HEK293 (cell line): ENCODE measurements around the gene CCNDBP1.

ENCODE experiments used
- CTCF ChIA-PET: fragments of 350-600 bp; formaldehyde crosslinking; extraction: SDS; loops from one replicate; lab custom pipeline; 2021; ENCODE audit warnings: antibody characterized with exemption; lab: Yijun Ruan, JAX
- POLR2A ChIA-PET: fragments of 300-600 bp; formaldehyde crosslinking; extraction: SDS; loops from one replicate; lab custom pipeline; 2020; ENCODE audit warnings: antibody characterized with exemption, inconsistent platforms; lab: Yijun Ruan, JAX
- H3K27ac ChIP-seq: fragments of 200-500 bp; sonication (Bioruptor generic); 2 replicates; pipeline ENCODE4 v1.5.1; 2014; ENCODE audit warnings: low read depth, low read length, control low read depth, inconsistent platforms; ENCODE audit errors: extremely low read depth
- H3K36me3 ChIP-seq, 2 experiments: fragments of 200-500 bp in 1 of 2; sonication (Bioruptor generic) in 1 of 2; 1 replicate in 1 of 2; 2 replicates in 1 of 2; pipeline ENCODE4 v1.5.1; 2014 to 2017; ENCODE audit warnings: inconsistent platforms in 2 of 2, low read length in 2 of 2; ENCODE audit not compliant: control insufficient read depth in 2 of 2, insufficient read depth in 1 of 2
- H3K4me1 ChIP-seq: fragments of 200-500 bp; sonication (Bioruptor generic); 2 replicates; pipeline ENCODE4 v1.5.1; 2014; ENCODE audit warnings: mild to moderate bottlenecking, low read length, inconsistent platforms; ENCODE audit not compliant: control insufficient read depth, insufficient read depth
- H3K4me3 ChIP-seq: 2 replicates; pipeline ENCODE4 v1.5.1; 2011; ENCODE audit warnings: low read depth, mild to moderate bottlenecking, control low read depth, low read length, moderate library complexity
- H3K9me3 ChIP-seq: fragments of 200-500 bp; sonication (Bioruptor generic); 2 replicates; pipeline ENCODE4 v1.5.1; 2014; ENCODE audit warnings: low read depth, low read length, inconsistent platforms; ENCODE audit not compliant: control insufficient read depth, insufficient read depth
- BCL11B ChIP-seq: fragments of 450-650 bp; formaldehyde crosslinking; IDR thresholded peaks from 2 replicates; pipeline ENCODE4 v1.5.1; 2016; ENCODE audit warnings: low read depth, missing biosample characterization, missing genetic modification characterization
- HIC1 ChIP-seq: fragments of 450-650 bp; formaldehyde crosslinking; IDR thresholded peaks from 2 replicates; pipeline ENCODE4 v1.5.1; 2016; ENCODE audit warnings: missing biosample characterization, missing genetic modification characterization
- IKZF3 ChIP-seq: fragments of 450-650 bp; IDR thresholded peaks from 2 replicates; pipeline ENCODE4 v1.5.0; 2018; ENCODE audit warnings: missing biosample characterization, mild to moderate bottlenecking, missing genetic modification characterization, moderate library complexity
- MYNN ChIP-seq: fragments of 450-650 bp; formaldehyde crosslinking; IDR thresholded peaks from 2 replicates; pipeline ENCODE4 v1.5.1; 2016; ENCODE audit warnings: missing biosample characterization, missing genetic modification characterization, borderline replicate concordance
- PRDM4 ChIP-seq: fragments of 450-650 bp; formaldehyde crosslinking; IDR thresholded peaks from 2 replicates; pipeline ENCODE4 v1.5.1; 2017; ENCODE audit warnings: missing biosample characterization, missing genetic modification characterization
- ZBTB17 ChIP-seq: fragments of 450-650 bp; formaldehyde crosslinking; IDR thresholded peaks from 2 replicates; pipeline ENCODE4 v1.5.1; 2016; ENCODE audit warnings: missing biosample characterization, missing genetic modification characterization
- ZBTB21 ChIP-seq: fragments of 450-650 bp; formaldehyde crosslinking; IDR thresholded peaks from 2 replicates; pipeline ENCODE4 v1.5.1; 2017; ENCODE audit warnings: missing biosample characterization, missing genetic modification characterization
- ZBTB48 ChIP-seq: fragments of 450-650 bp; formaldehyde crosslinking; IDR thresholded peaks from 2 replicates; pipeline ENCODE4 v1.5.1; 2016; ENCODE audit warnings: missing biosample characterization, missing genetic modification characterization
- ZEB2 ChIP-seq: fragments of 450-650 bp; formaldehyde crosslinking; IDR thresholded peaks from 2 replicates; pipeline ENCODE4 v1.5.1; 2016; ENCODE audit warnings: missing biosample characterization, missing genetic modification characterization
- ZIC2 ChIP-seq: fragments of 450-650 bp; formaldehyde crosslinking; IDR thresholded peaks from 2 replicates; pipeline ENCODE4 v1.5.1; 2016; ENCODE audit warnings: missing biosample characterization, missing genetic modification characterization
- ZNF114 ChIP-seq: fragments of 450-650 bp; formaldehyde crosslinking; IDR thresholded peaks from 2 replicates; pipeline ENCODE4 v1.5.0; 2017; ENCODE audit warnings: missing biosample characterization, missing genetic modification characterization
- ZNF16 ChIP-seq: fragments of 450-650 bp; formaldehyde crosslinking; IDR thresholded peaks from 2 replicates; pipeline ENCODE4 v1.5.1; 2016; ENCODE audit warnings: low read depth, missing biosample characterization, missing genetic modification characterization
- ZNF174 ChIP-seq: fragments of 450-650 bp; formaldehyde crosslinking; IDR thresholded peaks from 2 replicates; pipeline ENCODE4 v1.5.0; 2017; ENCODE audit warnings: missing biosample characterization, mild to moderate bottlenecking, missing genetic modification characterization
- ZNF24 ChIP-seq: fragments of 450-650 bp; formaldehyde crosslinking; IDR thresholded peaks from 2 replicates; pipeline ENCODE4 v1.5.1; 2016; ENCODE audit warnings: missing biosample characterization, missing genetic modification characterization
- ZNF311 ChIP-seq: fragments of 450-650 bp; formaldehyde crosslinking; IDR thresholded peaks from 2 replicates; pipeline ENCODE4 v1.5.1; 2017; ENCODE audit warnings: missing biosample characterization, missing genetic modification characterization, borderline replicate concordance
- ZNF398 ChIP-seq: fragments of 450-650 bp; formaldehyde crosslinking; IDR thresholded peaks from 2 replicates; pipeline ENCODE4 v1.5.1; 2017; ENCODE audit warnings: missing biosample characterization, missing genetic modification characterization
- ZNF426 ChIP-seq: fragments of 450-650 bp; formaldehyde crosslinking; IDR thresholded peaks from 2 replicates; pipeline ENCODE4 v1.5.1; 2017; ENCODE audit warnings: missing biosample characterization, missing genetic modification characterization, mild to moderate bottlenecking, inconsistent platforms, moderate library complexity
- TF ChIP-seq, protein P1 (sequence below): fragments of 450-650 bp; formaldehyde crosslinking; IDR thresholded peaks from 2 replicates; pipeline ENCODE4 v1.5.1; 2016; ENCODE audit warnings: missing biosample characterization, missing genetic modification characterization
- TF ChIP-seq, protein P2 (sequence below): fragments of 450-650 bp; formaldehyde crosslinking; IDR thresholded peaks from 2 replicates; pipeline ENCODE4 v1.5.1; 2016; ENCODE audit warnings: missing biosample characterization, missing genetic modification characterization

Gene CCNDBP1

DNA sequence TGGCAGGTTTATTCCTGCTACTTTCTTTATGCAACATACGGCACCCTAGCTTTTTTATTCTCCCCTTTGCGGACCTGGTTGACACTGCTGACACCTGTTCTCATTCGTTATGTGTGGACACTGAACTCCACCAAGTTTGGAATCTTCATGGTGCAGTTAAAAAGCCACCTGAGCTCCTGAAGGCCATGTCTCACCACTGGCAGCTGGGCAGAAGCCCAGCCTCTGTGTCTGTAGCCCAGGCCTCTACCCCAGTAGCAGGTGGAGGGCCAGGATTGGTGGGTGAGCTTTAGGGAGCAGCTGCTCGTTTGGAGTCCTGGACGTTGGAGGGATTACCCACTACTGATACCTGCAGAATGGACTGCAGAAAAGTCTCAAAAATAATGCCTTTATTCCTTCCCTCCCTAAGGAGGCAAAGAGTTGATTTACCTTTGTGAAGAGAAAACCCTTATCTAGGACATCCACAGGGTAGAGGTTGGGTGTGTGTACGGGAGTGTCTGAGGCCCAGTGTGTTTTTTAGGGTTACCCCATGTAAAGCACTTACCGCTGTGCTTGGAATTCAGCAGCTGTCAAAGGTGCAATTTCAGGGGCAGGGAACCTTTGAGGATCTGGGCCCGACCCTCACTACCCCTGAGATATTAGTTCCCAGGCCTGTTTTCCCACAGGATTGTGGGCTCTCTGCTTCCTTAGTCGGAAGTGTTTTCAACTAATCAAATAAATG, 637 bp upstream of the CCNDBP1 start:
- H3K36me3 ChIP-seq = peaks cover 7 to 32% of the 10 kb centered on the region in 2 experiments; a peak in 2 of 3 replicates
- POLR2A ChIA-PET = interaction anchor here (0.6 kb wide), 1 partner anchor 85 kb away, joined by 3 read pairs; no protein-coding TSS in a partner anchor
- H3K4me1 ChIP-seq = peaks cover 3% of the 10 kb centered on the region; the same call in 1 of the 2 replicates
- TF ChIP-seq ZBTB21 (tag by site-specific recombination) = no peak
- TF ChIP-seq ZNF426 (tag by site-specific recombination) = no peak
- TF ChIP-seq ZNF24 = no peak
- TF ChIP-seq ZBTB48 (tag by site-specific recombination) = no peak
- no peak for TF ChIP-seq ZNF398 (tag by site-specific recombination)
- TF ChIP-seq BCL11B = no peak
- no peak for TF ChIP-seq ZEB2 (tag by site-specific recombination)
- TF ChIP-seq MYNN (tag by site-specific recombination) = no peak
- TF ChIP-seq, all 188 proteins: peak for 0
- CTCF ChIA-PET = interaction anchor here (0.6 to 1.4 kb wide), 3 partner anchors 41 to 131 kb away, joined by 4 to 9 read pairs (median 4); no protein-coding TSS in a partner anchor
- H3K9me3 ChIP-seq = no peaks in the 10 kb centered on the region
- no peak overlapping the region for H3K27ac ChIP-seq
- H3K4me3 ChIP-seq = no peak overlapping the region

DNA sequence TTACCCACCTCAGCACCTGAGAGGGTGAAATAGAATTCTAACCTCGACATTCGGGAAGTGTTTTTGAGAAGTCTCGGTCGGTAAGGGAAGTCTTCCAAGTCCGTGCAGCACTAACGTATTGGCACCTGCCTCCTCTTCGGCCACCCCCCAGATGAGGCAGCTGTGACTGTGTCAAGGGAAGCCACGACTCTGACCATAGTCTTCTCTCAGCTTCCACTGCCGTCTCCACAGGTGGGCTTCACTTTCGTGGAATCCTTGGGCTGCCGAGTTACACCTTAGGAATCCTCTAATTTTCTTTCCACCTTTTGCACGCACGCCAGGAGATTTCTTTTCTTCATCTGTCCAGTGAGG, 775 bp downstream of the CCNDBP1 start:
- CTCF ChIA-PET = interaction anchor here (0.9 to 1.9 kb wide), 8 partner anchors 9 to 135 kb away, joined by 3 to 13 read pairs (median 4); no protein-coding TSS in a partner anchor
- peak overlapping the region; percentile 59; the same call in 1 of the 2 replicates for H3K27ac ChIP-seq
- peak overlapping the region; percentile 91 for H3K4me3 ChIP-seq
- peaks cover 3% of the 10 kb centered on the region; the same call in 1 of the 2 replicates for H3K4me1 ChIP-seq
- POLR2A ChIA-PET = no interaction called here
- no peaks in the 10 kb centered on the region for H3K9me3 ChIP-seq
- peaks cover 7 to 46% of the 10 kb centered on the region in 2 experiments; a peak in 2 of 3 replicates for H3K36me3 ChIP-seq
- TF ChIP-seq ZNF16 (tag by site-specific recombination) = no peak
- TF ChIP-seq, protein P1, sequence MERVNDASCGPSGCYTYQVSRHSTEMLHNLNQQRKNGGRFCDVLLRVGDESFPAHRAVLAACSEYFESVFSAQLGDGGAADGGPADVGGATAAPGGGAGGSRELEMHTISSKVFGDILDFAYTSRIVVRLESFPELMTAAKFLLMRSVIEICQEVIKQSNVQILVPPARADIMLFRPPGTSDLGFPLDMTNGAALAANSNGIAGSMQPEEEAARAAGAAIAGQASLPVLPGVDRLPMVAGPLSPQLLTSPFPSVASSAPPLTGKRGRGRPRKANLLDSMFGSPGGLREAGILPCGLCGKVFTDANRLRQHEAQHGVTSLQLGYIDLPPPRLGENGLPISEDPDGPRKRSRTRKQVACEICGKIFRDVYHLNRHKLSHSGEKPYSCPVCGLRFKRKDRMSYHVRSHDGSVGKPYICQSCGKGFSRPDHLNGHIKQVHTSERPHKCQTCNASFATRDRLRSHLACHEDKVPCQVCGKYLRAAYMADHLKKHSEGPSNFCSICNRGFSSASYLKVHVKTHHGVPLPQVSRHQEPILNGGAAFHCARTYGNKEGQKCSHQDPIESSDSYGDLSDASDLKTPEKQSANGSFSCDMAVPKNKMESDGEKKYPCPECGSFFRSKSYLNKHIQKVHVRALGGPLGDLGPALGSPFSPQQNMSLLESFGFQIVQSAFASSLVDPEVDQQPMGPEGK (tag by site-specific recombination) = peak; percentile 44; the same call in 1 of the 2 replicates
- no peak for TF ChIP-seq ZNF174 (tag by site-specific recombination)
- TF ChIP-seq HIC1 (tag by site-specific recombination) = no peak
- no peak for TF ChIP-seq ZBTB17
- no peak for TF ChIP-seq ZNF311 (tag by site-specific recombination)
- peak; percentile 78 for TF ChIP-seq PRDM4 (tag by site-specific recombination)
- TF ChIP-seq ZIC2 (tag by site-specific recombination) = no peak
- no peak for TF ChIP-seq IKZF3 (tag by site-specific recombination)
- no peak for TF ChIP-seq ZNF114 (tag by site-specific recombination)
- TF ChIP-seq, protein P2, sequence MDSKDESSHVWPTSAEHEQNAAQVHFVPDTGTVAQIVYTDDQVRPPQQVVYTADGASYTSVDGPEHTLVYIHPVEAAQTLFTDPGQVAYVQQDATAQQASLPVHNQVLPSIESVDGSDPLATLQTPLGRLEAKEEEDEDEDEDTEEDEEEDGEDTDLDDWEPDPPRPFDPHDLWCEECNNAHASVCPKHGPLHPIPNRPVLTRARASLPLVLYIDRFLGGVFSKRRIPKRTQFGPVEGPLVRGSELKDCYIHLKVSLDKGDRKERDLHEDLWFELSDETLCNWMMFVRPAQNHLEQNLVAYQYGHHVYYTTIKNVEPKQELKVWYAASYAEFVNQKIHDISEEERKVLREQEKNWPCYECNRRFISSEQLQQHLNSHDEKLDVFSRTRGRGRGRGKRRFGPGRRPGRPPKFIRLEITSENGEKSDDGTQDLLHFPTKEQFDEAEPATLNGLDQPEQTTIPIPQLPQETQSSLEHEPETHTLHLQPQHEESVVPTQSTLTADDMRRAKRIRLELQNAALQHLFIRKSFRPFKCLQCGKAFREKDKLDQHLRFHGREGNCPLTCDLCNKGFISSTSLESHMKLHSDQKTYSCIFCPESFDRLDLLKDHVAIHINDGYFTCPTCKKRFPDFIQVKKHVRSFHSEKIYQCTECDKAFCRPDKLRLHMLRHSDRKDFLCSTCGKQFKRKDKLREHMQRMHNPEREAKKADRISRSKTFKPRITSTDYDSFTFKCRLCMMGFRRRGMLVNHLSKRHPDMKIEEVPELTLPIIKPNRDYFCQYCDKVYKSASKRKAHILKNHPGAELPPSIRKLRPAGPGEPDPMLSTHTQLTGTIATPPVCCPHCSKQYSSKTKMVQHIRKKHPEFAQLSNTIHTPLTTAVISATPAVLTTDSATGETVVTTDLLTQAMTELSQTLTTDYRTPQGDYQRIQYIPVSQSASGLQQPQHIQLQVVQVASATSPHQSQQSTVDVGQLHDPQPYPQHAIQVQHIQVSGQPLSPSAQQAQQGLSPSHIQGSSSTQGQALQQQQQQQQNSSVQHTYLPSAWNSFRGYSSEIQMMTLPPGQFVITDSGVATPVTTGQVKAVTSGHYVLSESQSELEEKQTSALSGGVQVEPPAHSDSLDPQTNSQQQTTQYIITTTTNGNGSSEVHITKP (tag by site-specific recombination) = peak; percentile 48; the same call in 1 of the 2 replicates
